H4 (cell line): ENCODE measurements around the gene MAP2K5. TPM values are rescaled to one million over a fixed set of nuclear protein-coding genes. Genes with fewer than 3 reads are reported as not detected.

ENCODE experiments used
- DNase-seq: peaks from one replicate; pipeline ENCODE4 v3.0.0-alpha.2; 2015; ENCODE audit warnings: low spot score
- total RNA-seq: library from RNA; depleted of rRNA; stranded (reverse); fragments of >200 nt; shearing (Covaris generic); gene quantifications from 2 replicates; pipeline ENCODE4 v1.2.3, GENCODE V29; 2014

The MAP2K5 gene
- total RNA-seq, 1 experiment from 2014 or later, result 6.6 TPM

GRCh38 chr15:67521783-67522568, 20.5 kb upstream of the MAP2K5 start:
- DNase-seq, result no peak

DNA sequence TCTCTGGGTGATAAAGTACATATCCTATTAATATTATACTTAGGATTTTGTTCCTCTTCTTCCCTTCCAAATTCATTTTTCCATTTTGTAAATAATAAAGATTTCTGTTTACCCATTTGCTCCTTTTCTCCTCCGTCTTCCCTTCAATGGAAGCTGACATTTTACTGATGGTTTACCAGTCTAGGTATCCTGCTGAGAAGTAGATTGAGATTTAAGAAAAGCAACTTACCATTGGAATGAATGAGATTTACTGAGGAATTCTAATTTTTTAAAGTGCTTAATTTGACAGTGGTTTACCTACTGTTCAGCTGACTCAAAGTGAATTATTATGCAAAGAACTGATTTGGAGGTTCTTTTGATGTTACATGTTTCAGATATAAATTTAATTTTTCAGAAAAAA, 19.2 kb upstream of the MAP2K5 start:
- no peak for DNase-seq

DNA sequence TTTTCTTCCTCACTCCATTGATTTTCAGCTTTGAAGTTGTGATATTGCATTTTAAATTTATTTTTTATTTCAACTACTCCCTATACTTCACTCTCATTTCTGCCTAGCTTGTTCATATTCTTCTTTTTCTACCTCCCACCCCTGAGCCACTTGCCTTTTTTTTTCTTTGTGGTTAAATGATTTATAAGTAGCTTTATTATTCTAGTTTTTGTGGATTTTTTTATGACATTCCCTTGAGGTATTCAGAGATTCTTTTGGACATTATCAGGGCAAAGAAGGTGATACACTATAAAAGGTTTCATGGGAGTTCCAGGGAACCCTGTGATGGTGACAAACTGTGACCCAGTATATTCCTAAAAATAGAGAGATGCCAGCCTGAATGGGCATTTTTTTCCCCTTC, 18.3 kb upstream of the MAP2K5 start:
- no peak for DNase-seq

- DNase-seq, result no peak
These were observed 14.0 kb upstream of the MAP2K5 start for GRCh38 chr15:67528513-67528912.

GRCh38 chr15:67531379-67531914, 11.1 kb upstream of the MAP2K5 start:
- no peak for DNase-seq

GRCh38 chr15:67533873-67534272, 8.6 kb upstream of the MAP2K5 start:
- DNase-seq, result no peak

GRCh38 chr15:67534360-67534759, 8.1 kb upstream of the MAP2K5 start:
- DNase-seq, result no peak

GRCh38 chr15:67537771-67538170, 4.7 kb upstream of the MAP2K5 start:
- no peak for DNase-seq

- DNase-seq, result no peak
These were observed 830 bp downstream of the MAP2K5 start for GRCh38 chr15:67543348-67543718.

GRCh38 chr15:67544475-67544874, 2.0 kb downstream of the MAP2K5 start:
- DNase-seq, result no peak

GRCh38 chr15:67545864-67546263, 3.4 kb downstream of the MAP2K5 start:
- DNase-seq, result no peak

DNA sequence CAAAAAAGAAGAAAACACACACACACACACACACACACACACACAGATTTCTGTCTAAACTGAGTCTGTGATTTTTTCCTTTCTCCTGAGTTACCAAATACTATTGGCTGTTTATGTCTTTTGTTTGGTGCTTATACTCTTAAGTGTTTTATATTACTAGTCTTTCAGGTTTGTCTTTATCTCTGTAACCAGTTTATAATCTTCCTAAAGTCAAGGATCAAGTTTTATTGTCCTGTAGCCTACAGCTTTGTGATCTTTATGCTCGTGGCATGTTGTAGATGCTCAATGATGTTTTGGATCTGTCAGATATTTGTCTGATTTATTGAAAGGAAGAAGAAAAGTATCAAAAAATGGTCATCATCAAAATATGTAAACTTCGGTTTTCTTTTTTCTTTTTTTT, 4.6 kb downstream of the MAP2K5 start:
- DNase-seq, result no peak

DNA sequence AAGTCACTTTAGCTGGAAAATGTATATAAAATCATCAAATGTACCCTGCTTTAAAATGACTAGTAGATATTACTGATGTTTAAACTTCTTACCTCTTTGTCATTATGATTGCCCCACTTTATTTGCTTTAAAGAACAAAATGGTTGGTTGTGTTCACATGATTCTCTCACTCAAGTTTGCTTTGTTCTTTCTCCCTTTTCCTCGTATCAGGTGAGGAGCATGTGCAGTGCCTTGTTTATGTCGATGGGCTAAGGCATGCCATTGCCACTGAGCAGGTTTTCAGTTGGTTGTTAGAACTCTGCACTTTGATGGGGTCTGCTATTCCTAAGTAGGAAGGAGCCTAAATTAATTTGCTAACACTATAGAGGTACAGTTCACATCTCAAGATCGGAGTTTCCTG, 5.3 kb downstream of the MAP2K5 start:
- DNase-seq, result no peak

DNA sequence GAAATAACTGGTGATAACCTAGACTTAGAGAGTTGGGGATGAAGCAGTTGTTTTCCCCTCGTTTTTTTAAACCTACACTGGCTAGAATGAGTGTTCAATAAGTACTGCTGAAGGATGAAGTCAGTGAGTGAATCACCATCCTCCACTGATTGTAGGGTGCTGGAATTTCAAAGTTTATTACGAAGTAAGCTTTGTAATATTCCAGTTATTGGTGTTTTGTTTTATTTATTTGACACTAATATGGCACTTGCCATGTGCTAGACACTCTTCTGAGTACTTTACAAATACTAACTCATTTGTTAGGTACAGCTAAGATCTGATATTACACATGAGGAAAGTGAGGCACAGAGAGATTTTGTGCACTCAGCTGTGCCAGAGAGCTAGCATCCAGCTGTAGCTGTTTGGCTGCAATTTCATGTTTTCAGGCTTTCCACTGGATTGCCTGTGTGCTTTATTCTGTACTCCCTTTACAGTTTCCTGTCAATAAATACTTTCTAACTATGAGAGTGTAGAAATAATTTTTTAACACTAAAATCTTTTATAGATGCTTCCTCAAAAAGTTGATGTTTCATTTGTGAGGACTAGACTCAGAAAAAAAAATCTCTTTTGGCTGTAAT, 5.8 kb downstream of the MAP2K5 start:
- no peak for DNase-seq

- DNase-seq, result peak; percentile 9
These were observed 6.6 kb downstream of the MAP2K5 start for GRCh38 chr15:67548862-67549651.

- DNase-seq, result no peak
These were observed 7.2 kb downstream of the MAP2K5 start for GRCh38 chr15:67549736-67550135.

GRCh38 chr15:67550522-67550921, 8.0 kb downstream of the MAP2K5 start:
- DNase-seq, result peak; percentile 29

- DNase-seq, result no peak
These were observed 8.8 kb downstream of the MAP2K5 start for GRCh38 chr15:67551207-67551743.

GRCh38 chr15:67554580-67554979, 12.1 kb downstream of the MAP2K5 start:
- no peak for DNase-seq

DNA sequence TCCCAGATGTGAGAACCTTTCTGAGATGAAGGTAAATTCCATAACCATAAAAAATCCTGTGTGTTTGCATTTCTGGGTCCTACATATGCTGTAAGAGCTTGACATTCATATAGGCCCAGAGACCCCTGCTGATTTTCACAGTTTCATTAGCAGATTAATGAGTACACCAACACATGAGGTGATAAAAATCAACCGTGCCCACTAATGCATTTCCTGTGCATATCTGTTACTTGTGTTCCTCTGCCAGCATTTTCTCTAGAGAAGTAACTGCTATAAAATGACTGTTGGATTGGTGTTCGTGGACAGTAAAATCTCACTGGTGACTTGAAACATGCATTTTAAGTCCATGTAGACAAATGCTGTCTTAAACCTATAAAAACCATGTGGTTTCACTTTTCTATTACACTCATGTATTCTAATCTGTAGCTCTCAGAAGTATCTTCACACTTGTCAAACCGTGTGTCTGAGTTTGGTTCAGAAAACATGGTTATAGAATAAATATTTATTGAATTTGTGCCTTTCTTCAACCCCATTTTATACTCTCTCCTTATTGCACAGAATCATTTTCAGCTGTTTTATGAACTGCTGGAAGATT, 14.6 kb downstream of the MAP2K5 start:
- no peak for DNase-seq

- DNase-seq, result no peak
These were observed 16.0 kb downstream of the MAP2K5 start for GRCh38 chr15:67558502-67558901.

- DNase-seq, result no peak
These were observed 16.7 kb downstream of the MAP2K5 start for GRCh38 chr15:67559158-67559557.
